GM08714 (cell line): ENCODE data around the gene ZCWPW1.
"Not testable (repeated sequence)": the region's sequence is repeated elsewhere in the genome, so short reads cannot be mapped to it uniquely, and the experiment has no call there.

Experiments
- H3K4me3 ChIP-seq: fragments of 200-500 bp; sonication (Bioruptor generic); 2 replicates; pipeline ENCODE4 v1.5.1; 2014; ENCODE audit warnings: mild to moderate bottlenecking, low read length, inconsistent platforms
- ZNF274 ChIP-seq: IDR thresholded peaks from 2 replicates; pipeline ENCODE4 v1.6.1; 2012; ENCODE audit warnings: mild to moderate bottlenecking, low read depth, low read length

ZCWPW1 gene

DNA sequence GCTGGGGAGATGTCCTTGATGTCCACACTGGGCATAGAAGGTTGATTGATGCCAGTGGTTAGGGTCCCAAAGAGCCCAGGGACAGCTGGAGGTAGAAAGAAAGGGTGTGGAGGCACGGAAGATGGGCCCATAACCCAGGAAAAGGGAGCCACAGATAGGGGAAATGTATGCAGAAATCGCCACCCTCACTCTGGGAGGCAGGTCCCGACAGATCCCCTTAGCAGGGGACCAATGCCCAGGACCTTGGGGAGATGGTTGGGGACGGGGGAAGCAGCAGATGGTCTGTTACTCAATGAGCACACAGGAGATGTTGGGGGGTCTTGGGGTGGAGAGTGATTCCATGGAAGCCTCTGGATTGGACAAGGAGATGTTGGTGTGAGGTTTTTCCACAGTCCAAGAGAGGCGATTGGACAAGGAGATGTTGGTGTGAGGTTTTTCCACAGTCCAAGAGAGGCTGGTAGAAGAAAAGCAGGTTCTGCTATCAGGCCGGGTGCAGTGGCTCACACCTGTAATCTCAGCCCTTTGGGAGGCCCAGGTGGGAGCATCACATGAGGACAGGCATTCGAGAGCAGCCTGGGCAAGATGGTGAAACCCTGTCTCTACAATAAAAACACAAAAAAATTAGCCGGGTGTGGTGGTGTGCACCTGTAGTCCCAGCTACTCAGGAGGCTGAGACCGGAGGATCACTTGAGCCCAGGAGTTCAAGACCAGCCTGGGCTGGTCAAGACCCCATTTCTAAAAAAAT lies 14.8 kb upstream of the ZCWPW1 start:
- TF ChIP-seq ZNF274: no peak
- no peak overlapping the region for H3K4me3 ChIP-seq

DNA sequence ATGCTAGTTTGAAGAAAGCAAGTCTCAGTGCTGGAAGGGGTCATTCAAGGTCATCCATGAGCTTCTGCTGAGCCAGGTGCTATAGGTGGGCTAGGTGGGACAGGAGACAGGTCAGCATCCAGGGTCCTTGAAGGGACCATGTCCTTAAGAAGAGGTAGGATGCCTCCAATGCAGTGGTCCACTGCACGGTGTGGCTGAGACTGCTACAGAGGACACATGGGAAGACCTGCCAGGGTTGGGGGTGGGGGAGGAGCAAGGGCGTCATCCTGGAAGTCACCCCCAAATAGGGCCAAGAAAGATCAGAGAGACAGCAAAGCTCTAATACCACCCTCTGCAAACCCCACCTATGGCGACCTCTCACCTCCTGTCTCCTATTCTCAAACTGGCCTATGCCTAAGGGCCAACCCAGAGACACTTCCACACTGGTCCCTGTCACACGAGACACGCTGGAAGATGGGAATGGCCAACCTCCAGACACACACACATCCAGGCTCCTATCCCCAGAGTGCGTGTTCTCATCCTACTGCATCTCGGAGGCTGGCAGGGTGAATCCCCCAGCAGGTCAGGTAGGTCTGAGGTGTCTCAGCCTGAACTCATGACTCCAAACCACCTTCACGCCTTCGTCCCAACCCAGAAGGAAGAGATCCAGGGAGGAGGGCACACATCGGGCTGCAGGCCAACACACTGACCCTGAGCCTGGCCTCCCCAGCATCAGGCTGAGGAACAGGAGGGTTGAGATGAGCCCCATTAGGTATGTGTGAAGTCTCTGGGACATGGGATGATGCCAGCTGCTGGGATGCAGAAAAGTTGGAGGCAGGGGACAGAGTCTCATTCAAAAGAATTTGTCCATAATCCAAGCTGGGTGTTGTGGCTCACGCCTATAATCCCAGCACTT lies 13.4 kb upstream of the ZCWPW1 start:
- no peak overlapping the region for H3K4me3 ChIP-seq
- TF ChIP-seq ZNF274: no peak

DNA sequence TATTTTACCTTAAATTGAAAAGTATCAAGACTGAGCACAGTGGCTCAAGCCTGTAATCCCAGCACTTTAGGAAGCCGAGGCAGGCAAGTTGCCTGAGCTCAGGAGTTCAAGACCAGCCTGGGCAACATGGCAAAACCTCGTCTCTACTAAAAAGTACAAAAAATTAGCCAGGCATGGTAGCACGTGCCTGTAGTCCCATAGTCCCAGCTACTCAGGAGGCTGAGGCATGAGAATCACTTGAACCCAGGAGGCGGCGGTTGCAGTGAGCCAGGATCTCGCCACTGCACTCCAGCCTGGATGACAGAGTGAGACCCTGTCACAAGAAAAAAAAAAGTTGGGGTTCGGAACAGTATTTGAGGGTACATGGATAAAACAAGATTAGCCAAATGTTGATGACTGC lies 10.7 kb upstream of the ZCWPW1 start:
- H3K4me3 ChIP-seq: not testable (repeated sequence)

DNA sequence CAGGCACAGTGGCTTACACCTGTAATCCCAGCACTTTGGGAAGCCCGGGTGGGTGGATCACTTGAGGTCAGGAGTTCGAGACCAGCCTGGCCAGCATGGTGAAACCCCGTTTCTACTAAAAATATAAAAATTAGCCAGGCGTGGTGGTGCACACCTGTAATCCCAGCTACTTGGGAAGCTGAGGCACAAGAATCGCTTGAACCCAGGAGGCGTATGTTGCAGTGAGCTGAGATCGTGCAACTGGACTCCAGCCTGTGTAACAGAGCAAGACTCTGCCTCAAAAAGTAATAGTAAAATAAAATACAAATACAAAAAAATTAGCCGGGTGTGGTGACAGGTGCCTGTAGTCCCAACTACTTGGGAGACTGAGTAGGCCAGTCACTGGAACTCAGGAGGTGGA lies 10.2 kb upstream of the ZCWPW1 start:
- H3K4me3 ChIP-seq: not testable (repeated sequence)

DNA sequence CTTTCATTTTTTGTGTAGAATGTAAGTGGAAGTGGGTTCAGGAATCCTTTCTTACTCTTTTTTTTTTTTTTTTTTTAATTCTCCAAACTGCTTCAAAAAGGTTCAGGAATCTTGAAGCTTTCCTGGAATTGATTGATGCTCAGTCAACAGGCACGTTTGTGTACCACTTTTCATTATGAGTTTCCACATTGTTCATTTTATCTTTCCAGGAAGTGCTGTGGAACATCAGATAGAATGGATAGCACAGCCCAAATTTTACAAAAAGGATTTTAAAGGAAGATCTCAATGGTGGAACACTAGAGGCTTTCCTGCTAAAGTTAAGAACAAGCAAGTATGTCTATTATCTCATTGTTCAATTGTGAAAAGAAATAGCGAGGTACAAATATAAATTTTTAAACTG lies 9.7 kb upstream of the ZCWPW1 start:
- no peak overlapping the region for H3K4me3 ChIP-seq
- no peak for TF ChIP-seq ZNF274

DNA sequence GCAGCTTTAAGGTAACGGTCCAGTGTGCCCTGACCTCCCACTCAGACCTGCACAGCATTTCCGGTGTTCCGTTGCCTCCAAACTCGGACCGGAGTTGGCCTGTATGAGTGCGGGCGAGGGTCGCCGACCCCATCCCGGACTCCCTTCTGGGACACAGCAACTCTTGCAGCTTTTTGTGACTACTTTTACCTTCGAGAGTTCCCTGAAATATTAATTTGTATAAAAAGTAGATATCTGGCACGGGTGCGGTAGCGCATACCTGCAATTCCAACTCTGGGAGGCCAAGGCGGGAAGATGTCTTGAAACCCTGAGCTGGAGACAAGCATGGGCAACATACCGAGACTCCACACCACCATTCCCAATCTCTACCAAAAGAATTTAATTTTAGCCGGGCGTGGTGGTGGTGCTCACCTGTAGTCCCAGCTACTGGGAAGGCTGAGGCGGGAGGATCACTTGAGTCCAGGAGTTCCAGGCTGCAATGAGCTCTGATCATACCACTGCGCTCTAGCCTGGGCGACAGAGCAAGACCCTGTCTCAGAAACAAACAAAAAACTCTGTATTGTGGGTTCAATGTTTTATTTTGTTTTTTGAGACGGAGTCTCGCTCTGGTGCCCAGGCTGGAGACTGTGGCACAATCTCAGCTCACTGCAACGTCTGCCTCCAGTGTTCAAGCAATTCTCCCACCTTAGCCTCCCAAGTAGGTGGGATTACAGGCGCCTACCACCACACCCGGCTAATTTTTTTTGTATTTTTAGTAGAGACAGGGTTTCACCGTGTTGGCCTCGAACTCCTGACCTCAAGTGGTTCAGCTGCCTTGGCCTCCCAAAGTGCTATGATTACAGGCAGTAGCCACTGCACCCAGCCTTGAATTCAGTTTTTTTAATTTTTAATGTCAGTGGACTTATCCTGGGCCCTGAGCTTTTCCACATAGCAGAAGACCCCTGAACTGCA lies 8.9 kb upstream of the ZCWPW1 start:
- H3K4me3 ChIP-seq: no peak overlapping the region; the same call in 1 of the 2 replicates

DNA sequence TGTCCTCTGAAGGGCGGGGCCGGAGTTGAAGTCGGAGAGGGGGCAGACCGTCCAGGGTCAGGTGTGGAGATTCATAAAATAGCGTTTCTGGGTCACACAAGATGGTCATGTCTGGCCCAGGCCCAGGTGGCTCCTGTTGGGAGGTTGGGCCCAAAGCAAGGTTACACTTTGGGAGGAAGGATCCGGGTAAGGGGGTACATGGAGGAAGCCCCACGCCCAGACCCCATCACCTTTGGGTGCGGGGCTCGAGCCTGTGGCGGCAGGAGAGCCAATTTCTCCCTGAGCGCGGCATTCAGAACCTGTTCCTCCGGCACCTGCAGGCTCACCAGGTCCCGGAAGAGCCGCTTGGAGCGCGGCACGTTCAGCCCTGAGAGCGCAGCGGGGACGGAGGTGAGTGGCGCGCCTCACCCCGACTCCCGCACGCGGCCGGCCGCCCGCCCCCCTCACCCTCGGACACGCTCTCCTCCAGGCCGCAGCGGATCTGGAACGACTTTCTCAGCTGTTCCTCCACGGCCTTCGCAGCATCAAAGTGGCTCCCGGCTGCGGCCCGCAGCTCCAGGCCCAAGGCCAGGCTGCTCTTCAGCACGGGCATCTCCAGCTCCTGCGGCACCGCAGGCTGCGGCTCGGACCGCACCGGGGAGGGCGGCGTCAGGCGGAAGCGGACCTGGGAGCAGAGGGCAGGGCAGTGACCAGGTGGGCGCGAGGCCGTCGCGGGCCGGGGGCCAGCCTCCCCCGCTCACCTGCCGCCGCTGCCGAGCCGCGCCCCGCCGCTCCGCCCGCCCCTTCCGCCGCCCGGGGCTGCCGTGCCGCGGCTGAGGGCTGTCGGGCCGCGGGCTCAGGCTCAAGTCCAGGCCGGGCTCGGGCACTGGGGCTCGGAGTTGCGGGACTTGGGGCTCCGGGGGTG lies 7.2 kb upstream of the ZCWPW1 start:
- TF ChIP-seq ZNF274: no peak
- peak overlapping the region; percentile 86 for H3K4me3 ChIP-seq

More for the DNA sequence above, 8.9 kb upstream of the ZCWPW1 start:
- no peak for TF ChIP-seq ZNF274

DNA sequence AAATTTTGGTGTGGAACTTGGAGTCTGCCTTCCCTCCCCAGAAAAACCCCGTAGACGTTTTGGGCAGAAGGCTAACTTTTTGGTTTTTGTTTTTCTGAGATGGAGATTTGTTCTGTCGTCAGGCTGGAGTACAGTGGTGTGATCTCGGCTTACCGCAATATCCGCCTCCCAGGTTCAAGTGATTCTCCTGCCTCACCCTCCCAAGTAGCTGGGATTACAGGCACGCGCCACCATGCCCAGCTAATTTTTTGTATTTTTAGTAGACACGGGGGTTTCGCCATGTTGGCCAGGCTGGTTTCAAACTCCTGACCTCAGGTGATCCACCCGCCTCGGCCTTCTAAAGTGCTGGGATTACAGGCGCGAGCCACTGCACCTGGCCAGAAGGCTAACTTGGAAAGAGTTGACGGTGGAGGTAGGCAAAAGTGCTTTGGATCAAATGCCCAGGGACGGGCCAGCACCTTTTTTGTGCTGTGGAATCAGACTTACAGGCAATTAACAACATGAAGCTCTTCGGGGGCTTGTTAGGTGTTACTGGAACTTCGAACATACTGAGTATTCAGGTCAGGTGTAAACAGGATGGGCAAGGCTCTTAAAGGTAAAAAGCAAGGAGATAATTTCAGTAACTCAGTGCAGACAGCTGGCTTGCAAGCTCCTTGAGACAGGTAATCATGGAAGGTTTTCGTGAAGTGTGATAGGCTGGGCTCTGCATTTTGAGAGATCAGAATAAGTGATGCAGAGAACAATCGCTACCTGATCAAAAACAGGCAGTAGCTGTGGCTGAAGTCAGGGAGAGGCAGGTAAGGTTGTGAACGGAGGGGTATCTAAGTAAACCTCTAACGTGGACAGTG lies 6.0 kb upstream of the ZCWPW1 start:
- peak overlapping the region; percentile 86 for H3K4me3 ChIP-seq
- TF ChIP-seq ZNF274: no peak

DNA sequence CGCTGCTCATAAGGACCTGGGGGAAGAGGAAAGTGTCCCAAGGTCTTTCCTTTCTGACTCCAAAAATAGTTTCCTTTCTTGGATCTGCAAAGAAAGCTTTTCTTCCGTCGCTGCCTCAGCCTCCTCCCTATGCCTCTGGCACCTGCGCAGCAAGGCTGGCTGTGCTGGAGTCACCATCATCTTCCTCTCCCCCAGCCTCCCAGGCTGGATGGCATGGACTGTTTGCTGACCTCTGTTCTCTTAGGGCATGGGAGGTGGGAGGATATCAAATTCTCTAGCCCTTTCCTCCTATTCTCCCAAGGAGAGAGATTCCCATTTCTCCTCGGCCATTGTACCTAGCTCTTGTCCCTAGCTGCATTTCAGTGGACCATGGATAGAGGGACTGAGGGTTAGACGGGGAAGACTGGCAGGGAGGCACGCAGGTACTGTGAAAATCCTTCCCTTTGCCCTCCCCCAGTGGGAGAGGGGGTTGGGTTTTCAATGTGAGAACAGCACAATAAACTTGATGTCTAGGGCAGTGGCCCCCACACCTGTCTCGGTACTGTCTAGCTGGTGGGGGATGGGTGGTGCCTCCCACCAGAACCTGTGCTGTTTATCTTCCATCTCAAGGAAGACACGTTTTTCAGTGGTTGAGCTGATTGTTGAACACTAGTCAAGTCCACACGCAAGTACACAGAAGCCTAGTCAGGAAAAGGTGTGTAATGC lies 5.2 kb upstream of the ZCWPW1 start:
- H3K4me3 ChIP-seq: no peak overlapping the region
- TF ChIP-seq ZNF274: no peak

DNA sequence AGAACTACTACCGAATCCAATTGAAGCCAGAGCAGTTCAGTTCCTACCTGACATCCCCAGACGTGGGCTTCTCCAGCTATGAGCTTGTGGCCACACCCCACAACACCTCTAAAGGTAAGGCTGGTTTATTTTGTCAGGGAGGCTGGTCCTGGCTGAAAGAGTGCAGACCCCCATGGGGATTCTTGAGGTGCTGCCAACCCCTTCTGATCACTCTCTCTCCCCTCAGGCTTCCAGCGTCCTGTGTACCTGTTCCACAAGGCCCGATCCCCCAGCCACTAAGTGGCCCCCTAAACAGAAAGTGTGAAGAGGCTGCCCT lies 4.7 kb upstream of the ZCWPW1 start:
- TF ChIP-seq ZNF274: no peak
- no peak overlapping the region for H3K4me3 ChIP-seq

DNA sequence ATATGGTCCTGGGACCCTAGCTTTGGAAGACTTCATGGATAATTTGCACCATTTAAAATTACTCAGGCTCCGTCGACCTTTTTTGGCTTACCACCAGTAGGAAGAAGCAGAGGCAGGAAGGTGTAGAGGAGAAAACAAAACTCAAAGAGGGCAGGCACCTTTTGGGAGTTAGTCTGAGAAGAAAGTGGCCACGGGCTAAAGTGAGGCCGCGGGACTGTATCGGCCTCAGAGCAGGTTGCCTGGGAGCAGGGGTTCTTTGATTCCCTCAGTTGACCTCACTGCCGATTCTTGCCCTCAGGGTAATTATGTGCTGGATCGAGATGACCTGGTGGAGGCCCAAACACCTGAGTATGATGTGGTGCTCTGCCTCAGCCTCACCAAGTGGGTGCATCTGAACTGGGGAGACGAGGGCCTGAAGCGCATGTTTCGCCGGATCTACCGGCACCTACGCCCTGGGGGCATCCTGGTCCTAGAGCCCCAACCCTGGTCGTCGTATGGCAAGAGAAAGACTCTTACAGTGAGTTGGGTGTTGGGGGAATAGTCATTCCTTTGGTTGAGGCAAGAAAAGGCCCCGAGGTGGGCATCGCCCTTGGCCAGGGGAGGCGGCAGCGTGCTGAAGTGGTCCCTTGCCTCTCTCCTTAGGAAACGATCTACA lies 4.2 kb upstream of the ZCWPW1 start:
- TF ChIP-seq ZNF274: no peak

DNA sequence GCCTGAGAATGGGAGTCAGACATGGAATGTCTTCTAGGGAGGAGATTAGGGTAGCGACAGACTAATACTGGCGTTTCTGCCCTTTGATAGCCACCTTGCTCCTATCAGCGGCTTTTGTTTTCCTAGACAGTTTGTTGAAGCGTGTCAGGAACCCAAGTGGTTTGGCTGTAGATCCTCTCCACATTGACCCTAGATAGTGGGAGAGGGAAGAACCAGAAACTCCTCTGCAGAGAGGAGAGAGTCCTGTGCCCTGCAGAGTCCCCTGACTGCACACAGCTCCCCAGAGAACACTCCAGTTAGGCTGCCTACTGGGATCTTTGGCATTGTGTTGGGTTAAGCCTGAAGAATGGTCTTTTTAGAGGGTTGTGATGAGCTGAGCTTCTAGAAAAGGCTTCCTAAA lies 3.5 kb upstream of the ZCWPW1 start:
- no peak overlapping the region; the same call in 1 of the 2 replicates for H3K4me3 ChIP-seq
- no peak for TF ChIP-seq ZNF274

More for the DNA sequence above, 4.2 kb upstream of the ZCWPW1 start:
- H3K4me3 ChIP-seq: no peak overlapping the region
